HepG2 (cell line): Measurements from ENCODE around the gene PEPD. TPM values are rescaled to one million over a fixed set of nuclear protein-coding genes. Genes with fewer than 3 reads are reported as not detected.

Experiments
- ATAC-seq: fragments of 200-7000 bp; cut with Tn5 transposase; 3 replicates; pipeline ENCODE4 v1.9.1; 2020; ENCODE audit warnings: mild to moderate bottlenecking, moderate library complexity
- BruUV-seq: library from RNA; stranded (reverse); fragments of 400-500 nt; replicated peaks from 2 replicates; lab custom pipeline; 2021; lab: Mats Ljungman, UMichigan
- CTCF ChIA-PET: fragments of 300-600 bp; formaldehyde crosslinking; extraction: SDS; loops from one replicate; lab custom pipeline; 2021; ENCODE audit warnings: low total read pairs, inconsistent platforms, low intra/inter-chr PET ratio; lab: Yijun Ruan, JAX
- POLR2A ChIA-PET: fragments of 350-600 bp; sonication (Branson Sonifier 250); formaldehyde crosslinking; loops from one replicate; lab custom pipeline; 2020; ENCODE audit warnings: antibody characterized with exemption, inconsistent platforms; lab: Yijun Ruan, JAX
- DNase-seq: peaks from one replicate; pipeline ENCODE4 v3.0.0-alpha.2; 2015; ENCODE audit warnings: low spot score
- FAIRE-seq: peaks from 3 replicates; lab custom pipeline; 2011; peaks lifted over from hg19 to GRCh38; lab: Jason Lieb, UNC
- H2AFZ ChIP-seq: one replicate; pipeline ENCODE4 v1.6.1; 2011; ENCODE audit warnings: low read length, inconsistent platforms
- H3K27ac ChIP-seq: fragments of 300-600 bp; 3 replicates; pipeline ENCODE4 v1.8.0; 2011; ENCODE audit warnings: mixed run types, mild to moderate bottlenecking, mixed read lengths, low read length, inconsistent platforms; ENCODE audit not compliant: insufficient read depth; ENCODE audit errors: extremely low read length
- H3K27me3 ChIP-seq, 2 experiments: fragments of 200-600 bp in 1 of 2; 2 replicates in 1 of 2; 3 replicates in 1 of 2; pipeline versions ENCODE4 v1.6.0 to v1.8.0; 2011; ENCODE audit warnings: low read length in 2 of 2, mild to moderate bottlenecking in 2 of 2, moderate library complexity in 2 of 2, inconsistent platforms in 1 of 2; ENCODE audit not compliant: insufficient read depth in 2 of 2, control insufficient read depth in 1 of 2
- H3K36me3 ChIP-seq, 2 experiments: fragments of 200-600 bp in 1 of 2; replicated peaks in 1 of 2; 2 replicates in 1 of 2; 3 replicates in 1 of 2; pipeline versions ENCODE4 v1.5.1 to v1.8.0; 2011; ENCODE audit warnings: low read length in 2 of 2, inconsistent platforms in 1 of 2; ENCODE audit not compliant: insufficient read depth in 2 of 2, control insufficient read depth in 1 of 2
- H3K4me1 ChIP-seq: 2 replicates; pipeline ENCODE4 v1.5.1; 2012; ENCODE audit warnings: low read length, inconsistent platforms; ENCODE audit not compliant: insufficient read depth
- H3K4me2 ChIP-seq: 2 replicates; pipeline ENCODE4 v1.6.0; 2011; ENCODE audit warnings: low read depth, low read length, inconsistent platforms
- H3K4me3 ChIP-seq, 3 experiments: fragments of 200-600 bp in 1 of 3; sonication (generic), shearing (Covaris generic) in 1 of 3; replicated peaks in 1 of 3; 2 replicates each; pipeline ENCODE4 v1.5.1; 2011 to 2016; ENCODE audit warnings: low read length in 3 of 3, inconsistent platforms in 2 of 3, low read depth in 2 of 3, mild to moderate bottlenecking in 2 of 3, control low read depth in 1 of 3, mixed read lengths in 1 of 3; ENCODE audit not compliant: insufficient read depth in 1 of 3
- H3K79me2 ChIP-seq: one replicate; pipeline ENCODE4 v1.6.1; 2011; ENCODE audit warnings: low read length, inconsistent platforms; ENCODE audit not compliant: insufficient read depth
- H3K9ac ChIP-seq: 2 replicates; pipeline ENCODE4 v1.6.0; 2011; ENCODE audit warnings: mild to moderate bottlenecking, low read depth, low read length, inconsistent platforms; ENCODE audit not compliant: insufficient read depth
- H3K9me3 ChIP-seq: 2 replicates; pipeline ENCODE4 v1.5.1; 2012; ENCODE audit warnings: mild to moderate bottlenecking, low read length
- H4K20me1 ChIP-seq: 2 replicates; pipeline ENCODE4 v1.6.0; 2011; ENCODE audit warnings: inconsistent platforms, mild to moderate bottlenecking, low read length, moderate library complexity; ENCODE audit not compliant: insufficient read depth
- ELF3 ChIP-seq: IDR thresholded peaks from 2 replicates; pipeline ENCODE4 v1.6.1; 2016; ENCODE audit warnings: missing genetic modification reagents, missing compliant biosample characterization
- FUBP1 ChIP-seq: sonication (generic); formaldehyde crosslinking; IDR thresholded peaks from 2 replicates; pipeline ENCODE4 v1.5.1; 2020; ENCODE audit warnings: missing genetic modification reagents, mild to moderate bottlenecking, borderline replicate concordance
- JUNB ChIP-seq: sonication (generic); formaldehyde crosslinking; IDR thresholded peaks from 2 replicates; pipeline ENCODE4 v1.8.0; 2022; ENCODE audit warnings: missing genetic modification reagents, mild to moderate bottlenecking, borderline replicate concordance
- PRMT3 ChIP-seq: sonication (generic); formaldehyde crosslinking; IDR thresholded peaks from 2 replicates; pipeline ENCODE4 v1.8.1; 2022; ENCODE audit warnings: low read depth, mild to moderate bottlenecking, moderate library complexity, missing genetic modification reagents, borderline replicate concordance
- SP140L ChIP-seq: sonication (generic); formaldehyde crosslinking; IDR thresholded peaks from 2 replicates; pipeline ENCODE4 v1.4.0; 2020; ENCODE audit warnings: missing genetic modification reagents, borderline replicate concordance
- SRSF1 ChIP-seq: fragments of 200-400 bp; formaldehyde crosslinking; optimal IDR thresholded peaks from 2 replicates; pipeline ENCODE3; 2017; ENCODE audit warnings: mild to moderate bottlenecking, low read depth, low read length, moderate library complexity
- ZFY ChIP-seq: sonication (generic); formaldehyde crosslinking; IDR thresholded peaks from 2 replicates; pipeline ENCODE4 v1.4.0; 2020; ENCODE audit warnings: missing genetic modification reagents
- ZNF282 ChIP-seq: fragments of 450-650 bp; IDR thresholded peaks from 2 replicates; pipeline ENCODE4 v1.6.1; 2018; ENCODE audit not compliant: partially characterized antibody
- ZNF34 ChIP-seq: sonication (generic); formaldehyde crosslinking; IDR thresholded peaks from 2 replicates; pipeline ENCODE4 v1.4.0; 2020; ENCODE audit warnings: mild to moderate bottlenecking, missing genetic modification reagents, borderline replicate concordance
- WGBS: methylation state at CpG from one replicate; pipeline ENCODE4 v1.1.6; 2017; ENCODE audit warnings: low lambda C conversion rate; 5-methylcytosine and 5-hydroxymethylcytosine counted together
- in situ Hi-C: cut with HindIII; loops from 2 replicates; pipeline ENCODE4 v1.10.0; 2017; ENCODE audit warnings: low pct_unique_long_range_greater_than_20kb; ENCODE audit not compliant: extremely low pct_ligation_motif_present
- intact Hi-C: fragments of 100-400 bp; cut with micrococcal nuclease; formaldehyde crosslinking; loops from one replicate; pipeline ENCODE4 v1.10.0; 2022; ENCODE audit not compliant: unreplicated experiment
- polyA plus RNA-seq, 8 experiments: library from polyadenylated mRNA; depleted of rRNA in 3 of 8; stranded (reverse) in 7 of 8; unstranded in 1 of 8; fragments of >200 nt; fragmentation: Illumina TruSeq in 4 of 8; extraction: Trizol in 4 of 8; gene quantifications; 2 replicates each; pipeline versions ENCODE4 v1.2.1 to v1.2.3, GENCODE V29; 2011 to 2016; ENCODE audit warnings: low read depth in 4 of 8, missing spikeins in 1 of 8, mixed read lengths in 1 of 8; ENCODE audit not compliant: insufficient read depth in 1 of 8
- total RNA-seq, 5 experiments: library from RNA; depleted of rRNA; stranded (reverse); fragments of >200 nt; fragmentation: Illumina TruSeq; extraction: Trizol; gene quantifications; 2 replicates each; pipeline ENCODE4 v1.2.3, GENCODE V29; 2016; ENCODE audit warnings: low read depth in 1 of 5
- TF ChIP-seq, protein P1 (sequence below): sonication (generic); formaldehyde crosslinking; IDR thresholded peaks from 2 replicates; pipeline ENCODE4 v1.8.1; 2023; ENCODE audit warnings: missing genetic modification reagents, mild to moderate bottlenecking, borderline replicate concordance
- TF ChIP-seq, protein P2 (sequence below): fragments of 450-650 bp; IDR thresholded peaks from 2 replicates; pipeline ENCODE4 v1.6.1; 2017; ENCODE audit warnings: mild to moderate bottlenecking

Gene PEPD
- total and polyA plus RNA-seq, 2 of the 13 experiments (the other 11 are each of a cell fraction or from before 2014, with no cell fraction given): 60.7 to 75.1 TPM

- Histone ChIP-seq H2AFZ (no peak overlapping the region), H3K27ac (no peak overlapping the region), H3K27me3 (no peaks in the 10 kb centered on the region), H3K9me3 (no peaks in the 10 kb centered on the region), H3K4me2 (no peak overlapping the region), H3K9ac (no peak overlapping the region), H3K4me1 (peaks cover 7% of the 10 kb centered on the region; the same call in 1 of the 2 replicates), H3K4me3 (no peak overlapping the region), H3K36me3 (no peaks in the 10 kb centered on the region), H3K79me2 (no peaks in the 10 kb centered on the region), H4K20me1 (no peaks in the 10 kb centered on the region)
- BruUV-seq: no TSS peak
- in situ Hi-C loops: no loop called here
- DNase-seq: no peak
- no peak for FAIRE-seq
- ChIA-PET POLR2A (interaction anchor here (0.6 kb wide), 1 partner anchor 11 kb away, joined by 3 read pairs; no protein-coding TSS in a partner anchor), CTCF (no interaction called here)
- intact Hi-C loops: no loop called here
- no peak for ATAC-seq
- 96% methylated on average over 6 of the region's 9 CpGs for WGBS
- TF ChIP-seq ZNF282: no peak
- no peak for TF ChIP-seq JUNB (CRISPR knock-in tag)
- no peak for TF ChIP-seq ZNF34 (CRISPR knock-in tag)
- TF ChIP-seq, protein P1, sequence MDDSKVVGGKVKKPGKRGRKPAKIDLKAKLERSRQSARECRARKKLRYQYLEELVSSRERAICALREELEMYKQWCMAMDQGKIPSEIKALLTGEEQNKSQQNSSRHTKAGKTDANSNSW (CRISPR knock-in tag): no peak
- no peak for TF ChIP-seq FUBP1 (CRISPR knock-in tag)
- TF ChIP-seq, protein P2, sequence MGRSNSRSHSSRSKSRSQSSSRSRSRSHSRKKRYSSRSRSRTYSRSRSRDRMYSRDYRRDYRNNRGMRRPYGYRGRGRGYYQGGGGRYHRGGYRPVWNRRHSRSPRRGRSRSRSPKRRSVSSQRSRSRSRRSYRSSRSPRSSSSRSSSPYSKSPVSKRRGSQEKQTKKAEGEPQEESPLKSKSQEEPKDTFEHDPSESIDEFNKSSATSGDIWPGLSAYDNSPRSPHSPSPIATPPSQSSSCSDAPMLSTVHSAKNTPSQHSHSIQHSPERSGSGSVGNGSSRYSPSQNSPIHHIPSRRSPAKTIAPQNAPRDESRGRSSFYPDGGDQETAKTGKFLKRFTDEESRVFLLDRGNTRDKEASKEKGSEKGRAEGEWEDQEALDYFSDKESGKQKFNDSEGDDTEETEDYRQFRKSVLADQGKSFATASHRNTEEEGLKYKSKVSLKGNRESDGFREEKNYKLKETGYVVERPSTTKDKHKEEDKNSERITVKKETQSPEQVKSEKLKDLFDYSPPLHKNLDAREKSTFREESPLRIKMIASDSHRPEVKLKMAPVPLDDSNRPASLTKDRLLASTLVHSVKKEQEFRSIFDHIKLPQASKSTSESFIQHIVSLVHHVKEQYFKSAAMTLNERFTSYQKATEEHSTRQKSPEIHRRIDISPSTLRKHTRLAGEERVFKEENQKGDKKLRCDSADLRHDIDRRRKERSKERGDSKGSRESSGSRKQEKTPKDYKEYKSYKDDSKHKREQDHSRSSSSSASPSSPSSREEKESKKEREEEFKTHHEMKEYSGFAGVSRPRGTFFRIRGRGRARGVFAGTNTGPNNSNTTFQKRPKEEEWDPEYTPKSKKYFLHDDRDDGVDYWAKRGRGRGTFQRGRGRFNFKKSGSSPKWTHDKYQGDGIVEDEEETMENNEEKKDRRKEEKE: no peak
- no peak for TF ChIP-seq PRMT3 (CRISPR knock-in tag)
- no peak for TF ChIP-seq ELF3 (CRISPR knock-in tag)
- TF ChIP-seq ZFY: no peak
- TF ChIP-seq SP140L (CRISPR knock-in tag): no peak
- TF ChIP-seq SRSF1: no peak
Observed at GRCh38 chr19:33442706-33443105, 78.9 kb downstream of the PEPD start.
